GM23338 (cell line): ENCODE data around the gene SHISA6. TPM values are rescaled to one million over a fixed set of nuclear protein-coding genes. Genes with fewer than 3 reads are reported as not detected.

Source experiments
- ATAC-seq: fragments of 200-7000 bp; cut with Tn5 transposase; 3 replicates; pipeline ENCODE4 v1.9.1; 2020
- DNase-seq: peaks from one replicate; pipeline ENCODE4 v3.0.0-alpha.2; 2015; ENCODE audit warnings: low spot score
- H2AFZ ChIP-seq: fragments of 200-600 bp; sonication (generic); 2 replicates; pipeline ENCODE4 v1.8.0; 2016; ENCODE audit warnings: antibody characterized with exemption, mild to moderate bottlenecking, moderate library complexity
- H3F3A ChIP-seq: fragments of 200-600 bp; sonication (generic); replicated peaks from 2 replicates; pipeline ENCODE4 v1.8.0; 2017; ENCODE audit warnings: antibody characterized with exemption, mixed run types, low read depth
- H3K27ac ChIP-seq: fragments of 200-600 bp; sonication (generic); 2 replicates; pipeline ENCODE4 v1.6.1; 2016; ENCODE audit warnings: low read depth
- H3K27me3 ChIP-seq: fragments of 200-600 bp; sonication (generic); 2 replicates; pipeline ENCODE4 v1.8.0; 2016; ENCODE audit warnings: mild to moderate bottlenecking, mixed run types, moderate library complexity; ENCODE audit not compliant: insufficient read depth
- H3K36me3 ChIP-seq: fragments of 200-600 bp; sonication (generic); 2 replicates; pipeline ENCODE4 v1.8.0; 2016; ENCODE audit warnings: mild to moderate bottlenecking; ENCODE audit not compliant: insufficient read depth
- H3K4me1 ChIP-seq: fragments of 200-600 bp; sonication (generic); 2 replicates; pipeline ENCODE4 v1.8.0; 2016; ENCODE audit warnings: mild to moderate bottlenecking, moderate library complexity; ENCODE audit not compliant: insufficient read depth
- H3K4me2 ChIP-seq: fragments of 200-600 bp; sonication (generic); 2 replicates; pipeline ENCODE4 v1.7.1; 2017; ENCODE audit warnings: mixed run types
- H3K4me3 ChIP-seq: fragments of 200-600 bp; sonication (generic); 2 replicates; pipeline ENCODE4 v1.6.1; 2016; ENCODE audit warnings: mixed run types
- H3K79me2 ChIP-seq: fragments of 200-600 bp; sonication (generic); replicated peaks from 2 replicates; pipeline ENCODE4 v1.8.0; 2017; ENCODE audit warnings: mild to moderate bottlenecking; ENCODE audit not compliant: insufficient read depth
- H3K9me2 ChIP-seq: fragments of 200-600 bp; sonication (generic); 2 replicates; pipeline ENCODE4 v1.8.0; 2017; ENCODE audit not compliant: insufficient read depth
- H4K20me1 ChIP-seq: fragments of 200-600 bp; sonication (generic); replicated peaks from 2 replicates; pipeline ENCODE4 v1.8.0; 2017; ENCODE audit warnings: mild to moderate bottlenecking; ENCODE audit not compliant: insufficient read depth
- H3K27ac Mint-ChIP-seq: 2 replicates; pipeline ENCODE4 v1.8.0; 2020; ENCODE audit warnings: inconsistent platforms, mild to moderate bottlenecking, moderate library complexity, mixed read lengths
- H3K27me3 Mint-ChIP-seq: 3 replicates; pipeline ENCODE4 v1.8.0; 2022; ENCODE audit warnings: low read depth, mild to moderate bottlenecking, moderate library complexity, mixed read lengths, inconsistent platforms; ENCODE audit not compliant: insufficient read depth, poor library complexity
- H3K36me3 Mint-ChIP-seq: 3 replicates; pipeline ENCODE4 v1.8.0; 2021; ENCODE audit warnings: low read depth, mild to moderate bottlenecking, inconsistent platforms, moderate library complexity, mixed read lengths
- H3K4me1 Mint-ChIP-seq: 3 replicates; pipeline ENCODE4 v1.8.0; 2020; ENCODE audit warnings: mild to moderate bottlenecking, inconsistent platforms, mixed read lengths
- H3K4me3 Mint-ChIP-seq: 3 replicates; pipeline ENCODE4 v1.8.0; 2021; ENCODE audit warnings: moderate library complexity, mild to moderate bottlenecking, inconsistent platforms, mixed read lengths
- H3K9me3 Mint-ChIP-seq: 3 replicates; pipeline ENCODE4 v1.8.0; 2020; ENCODE audit warnings: moderate library complexity, mild to moderate bottlenecking, inconsistent platforms, mixed read lengths
- CTCF ChIP-seq, 2 experiments: fragments of 200-600 bp in 1 of 2; sonication (generic) in 1 of 2; conservative IDR thresholded peaks; 2 replicates each; pipeline versions ENCODE4 v1.5.1 to v1.6.1; 2016 to 2017; ENCODE audit warnings: antibody characterized with exemption in 2 of 2, low read depth in 2 of 2, mild to moderate bottlenecking in 2 of 2, moderate library complexity in 1 of 2
- ETS1 ChIP-seq: IDR thresholded peaks from 2 replicates; pipeline ENCODE4 v1.6.1; 2016; ENCODE audit warnings: antibody characterized with exemption
- JUNB ChIP-seq: IDR thresholded peaks from one replicate; pipeline ENCODE4 v1.6.1; 2016; ENCODE audit warnings: antibody characterized with exemption; ENCODE audit not compliant: unreplicated experiment
- NANOG ChIP-seq: IDR thresholded peaks from 2 replicates; pipeline ENCODE4 v1.6.1; 2016; ENCODE audit warnings: antibody characterized with exemption, borderline replicate concordance
- STAT1 ChIP-seq: IDR thresholded peaks from one replicate; pipeline ENCODE4 v1.6.1; 2016; ENCODE audit warnings: antibody characterized with exemption; ENCODE audit not compliant: unreplicated experiment
- ZNF331 ChIP-seq: fragments of 250-450 bp; sonication (Bioruptor Pico); IDR thresholded peaks from 2 replicates; pipeline ENCODE4 v1.5.0; 2020; ENCODE audit warnings: low read depth, mild to moderate bottlenecking, moderate library complexity
- ZNF462 ChIP-seq: fragments of 250-450 bp; sonication (Bioruptor Pico); IDR thresholded peaks from 2 replicates; pipeline ENCODE4 v1.5.0; 2020; ENCODE audit warnings: mild to moderate bottlenecking, moderate library complexity
- polyA plus RNA-seq: library from polyadenylated mRNA; unstranded; fragments of >200 nt; fragmentation: Nextera tagmentation; extraction: Ambion mirVana; gene quantifications from 2 replicates; pipeline ENCODE4 v1.2.1, GENCODE V29; 2016
- total RNA-seq: library from RNA; depleted of rRNA; stranded (reverse); fragments of >200 nt; shearing (Covaris generic); gene quantifications from 2 replicates; pipeline ENCODE4 v1.2.3, GENCODE V29; 2014

SHISA6 gene
- total and polyA plus RNA-seq, 2 experiments from 2014 or later, result 0.52 TPM; not detected in 1

DNA sequence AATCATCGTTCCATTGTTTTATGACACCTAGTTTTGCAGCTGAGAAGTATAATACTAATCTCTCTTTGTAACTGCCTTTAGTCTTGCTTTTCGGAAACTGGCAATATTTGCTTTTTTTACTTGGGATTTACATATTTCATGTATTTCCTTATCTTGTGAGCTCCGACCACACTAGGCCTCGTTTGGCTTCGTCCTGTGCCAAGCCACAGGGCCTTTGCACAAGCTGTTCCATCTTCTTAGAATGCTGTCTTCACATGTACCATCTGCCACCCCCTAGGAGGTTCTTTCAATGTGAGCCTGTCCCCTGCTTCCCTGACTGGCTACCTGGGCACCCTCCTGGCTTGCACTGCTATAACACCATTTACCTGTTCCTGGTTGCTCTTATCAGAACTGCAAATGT is 77.2 kb downstream of the SHISA6 start:
- H3K27me3 Mint-ChIP-seq, result peaks cover 4% of the 10 kb centered on the region
- H3K4me2 ChIP-seq, result no peak overlapping the region
- no peak overlapping the region for H2AFZ ChIP-seq
- DNase-seq, result no peak
- H3K79me2 ChIP-seq, result no peaks in the 10 kb centered on the region
- no peaks in the 10 kb centered on the region for H3F3A ChIP-seq
- H3K9me3 Mint-ChIP-seq, result peaks cover 98% of the 10 kb centered on the region
- no peak overlapping the region for H3K4me3 ChIP-seq
- no peak for TF ChIP-seq ETS1
- no peak for TF ChIP-seq CTCF (conservative IDR thresholded peaks at IDR 0.05; ENCODE audit: low read depth in 2 of 2)
- no peak for TF ChIP-seq NANOG
- TF ChIP-seq ZNF462 (CRISPR knock-in tag), result no peak
- TF ChIP-seq ZNF331 (CRISPR knock-in tag), result no peak
- no peak for TF ChIP-seq STAT1
- no peak for TF ChIP-seq JUNB
- no peaks in the 10 kb centered on the region for H3K4me1 Mint-ChIP-seq
- no peaks in the 10 kb centered on the region for H3K27me3 ChIP-seq
- H3K27ac Mint-ChIP-seq, result no peak overlapping the region
- no peak overlapping the region for H3K4me3 Mint-ChIP-seq
- no peak overlapping the region for H3K27ac ChIP-seq
- H3K36me3 Mint-ChIP-seq, result peaks cover 29% of the 10 kb centered on the region
- no peaks in the 10 kb centered on the region for H3K9me2 ChIP-seq
- no peaks in the 10 kb centered on the region for H3K4me1 ChIP-seq
- no peaks in the 10 kb centered on the region for H4K20me1 ChIP-seq
- no peak for ATAC-seq
- H3K36me3 ChIP-seq, result peaks cover 11% of the 10 kb centered on the region; the same call in 1 of the 2 replicates
